ENCODE results near the gene LAMTOR2.

DNA sequence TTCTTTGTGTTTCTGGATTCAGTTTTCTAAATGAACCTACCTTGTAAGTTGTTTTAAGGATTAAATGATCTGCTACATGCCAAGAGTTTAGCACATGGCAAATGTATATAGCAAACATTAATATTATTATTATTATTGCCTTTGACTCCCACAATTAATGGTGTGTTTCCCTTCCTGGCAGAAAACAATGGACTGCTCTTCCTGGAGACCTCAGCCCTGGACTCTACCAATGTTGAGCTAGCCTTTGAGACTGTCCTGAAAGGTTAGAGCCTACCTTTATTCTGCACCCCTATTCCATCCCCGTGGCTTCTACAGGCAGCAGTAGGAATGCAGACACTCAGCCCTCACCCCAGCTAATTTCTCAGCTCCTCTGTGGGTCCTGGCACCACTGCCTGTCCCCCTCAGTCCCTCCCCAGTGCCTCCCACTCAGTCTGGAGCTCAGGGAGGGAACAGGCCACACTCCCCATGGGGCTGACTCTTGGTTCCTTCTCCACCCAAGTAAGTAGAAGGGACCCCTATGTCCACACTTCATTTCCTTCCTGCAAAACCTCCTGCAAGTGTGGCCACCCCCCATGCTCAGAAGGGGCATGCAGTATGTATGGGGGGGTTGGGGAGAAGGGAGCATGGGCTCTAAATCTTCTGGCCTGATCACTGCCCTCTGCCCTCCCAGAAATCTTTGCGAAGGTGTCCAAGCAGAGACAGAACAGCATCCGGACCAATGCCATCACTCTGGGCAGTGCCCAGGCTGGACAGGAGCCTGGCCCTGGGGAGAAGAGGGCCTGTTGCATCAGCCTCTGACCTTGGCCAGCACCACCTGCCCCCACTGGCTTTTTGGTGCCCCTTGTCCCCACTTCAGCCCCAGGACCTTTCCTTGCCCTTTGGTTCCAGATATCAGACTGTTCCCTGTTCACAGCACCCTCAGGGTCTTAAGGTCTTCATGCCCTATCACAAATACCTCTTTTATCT lies 15.2 kb downstream of the LAMTOR2 start:
- TF ChIP-seq, protein P1, sequence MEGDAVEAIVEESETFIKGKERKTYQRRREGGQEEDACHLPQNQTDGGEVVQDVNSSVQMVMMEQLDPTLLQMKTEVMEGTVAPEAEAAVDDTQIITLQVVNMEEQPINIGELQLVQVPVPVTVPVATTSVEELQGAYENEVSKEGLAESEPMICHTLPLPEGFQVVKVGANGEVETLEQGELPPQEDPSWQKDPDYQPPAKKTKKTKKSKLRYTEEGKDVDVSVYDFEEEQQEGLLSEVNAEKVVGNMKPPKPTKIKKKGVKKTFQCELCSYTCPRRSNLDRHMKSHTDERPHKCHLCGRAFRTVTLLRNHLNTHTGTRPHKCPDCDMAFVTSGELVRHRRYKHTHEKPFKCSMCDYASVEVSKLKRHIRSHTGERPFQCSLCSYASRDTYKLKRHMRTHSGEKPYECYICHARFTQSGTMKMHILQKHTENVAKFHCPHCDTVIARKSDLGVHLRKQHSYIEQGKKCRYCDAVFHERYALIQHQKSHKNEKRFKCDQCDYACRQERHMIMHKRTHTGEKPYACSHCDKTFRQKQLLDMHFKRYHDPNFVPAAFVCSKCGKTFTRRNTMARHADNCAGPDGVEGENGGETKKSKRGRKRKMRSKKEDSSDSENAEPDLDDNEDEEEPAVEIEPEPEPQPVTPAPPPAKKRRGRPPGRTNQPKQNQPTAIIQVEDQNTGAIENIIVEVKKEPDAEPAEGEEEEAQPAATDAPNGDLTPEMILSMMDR (conservative IDR thresholded peaks at IDR 0.05; ENCODE audit: low read length) = no peak
- TF ChIP-seq EZH2phosphoT487 (IDR thresholded peaks at IDR 0.05; ENCODE audit: borderline replicate concordance) = no peak

Data from Loucy (cell line).